HPDE6-E6E7 (cell line): ENCODE measurements around the gene GGA2.
"Not testable (repeated sequence)": the region's sequence is repeated elsewhere in the genome, so short reads cannot be mapped to it uniquely, and the experiment has no call there.

Experiments
- DNase-seq: peaks from one replicate; pipeline ENCODE4 v3.0.0; 2011; ENCODE audit warnings: missing footprints; ENCODE audit errors: extremely low spot score

Gene GGA2

GRCh38 chr16:23510164-23510914, at the start of gene GGA2:
Gene GGA2, minus strand, starts transcription at chr16:23510494. Its CDS starts 83 bp downstream, at chr16:23510411.
- DNase-seq, result peak; percentile 72

- no peak for DNase-seq
Measured at GRCh38 chr16:23557779-23558702, 47.7 kb upstream of the GGA2 start.

- DNase-seq, result peak; percentile 96
Measured at GRCh38 chr16:23556881-23557778, 46.8 kb upstream of the GGA2 start, which contains the start of the genes EARS2 and UBFD1. Gene EARS2, minus strand, starts transcription at chr16:23557350. Its CDS starts 7 bp downstream, at chr16:23557343. Gene UBFD1, plus strand, starts transcription at chr16:23557727. Its CDS starts 16 bp downstream, at chr16:23557743.

- DNase-seq, result no peak
Measured at GRCh38 chr16:23554536-23554935, 44.2 kb upstream of the GGA2 start.

GRCh38 chr16:23552161-23552560, 41.9 kb upstream of the GGA2 start:
- no peak for DNase-seq

GRCh38 chr16:23549938-23550337, 39.6 kb upstream of the GGA2 start:
- DNase-seq, result no peak

GRCh38 chr16:23544436-23544835, 34.1 kb upstream of the GGA2 start:
- no peak for DNase-seq

GRCh38 chr16:23540817-23541178, 30.5 kb upstream of the GGA2 start:
- DNase-seq, result not testable (repeated sequence)

GRCh38 chr16:23539984-23540816, 29.9 kb upstream of the GGA2 start:
- no peak for DNase-seq

- DNase-seq, result no peak
Measured at GRCh38 chr16:23538919-23539278, 28.6 kb upstream of the GGA2 start.

GRCh38 chr16:23537390-23537789, 27.1 kb upstream of the GGA2 start:
- no peak for DNase-seq

GRCh38 chr16:23535901-23536300, 25.6 kb upstream of the GGA2 start:
- no peak for DNase-seq

GRCh38 chr16:23534868-23535860, 24.9 kb upstream of the GGA2 start:
- no peak for DNase-seq

- no peak for DNase-seq
Measured at GRCh38 chr16:23532448-23532847, 22.2 kb upstream of the GGA2 start.

GRCh38 chr16:23530062-23530461, 19.8 kb upstream of the GGA2 start:
- DNase-seq, result no peak

- no peak for DNase-seq
Measured at GRCh38 chr16:23528644-23529310, 18.5 kb upstream of the GGA2 start.

GRCh38 chr16:23527961-23528643, 17.8 kb upstream of the GGA2 start:
- DNase-seq, result no peak

- no peak for DNase-seq
Measured at GRCh38 chr16:23524886-23525285, 14.6 kb upstream of the GGA2 start.
